Measurements from ENCODE around the gene PTEN.
A peak's percentile ranks its signal among the peaks of the same experiment; 100 is the strongest.

Gene PTEN

GRCh38 chr10:87837445-87837844 is 26.0 kb upstream of the PTEN start:
- H3K14ac ChIP-seq (ENCODE audit: low read length): no peak overlapping the region
- no peaks in the 10 kb centered on the region for H3K9me3 ChIP-seq (ENCODE audit: insufficient read depth, low read depth, low read length)
- H3K9ac ChIP-seq (ENCODE audit: low read length): no peak overlapping the region
- H2BK120ac ChIP-seq (ENCODE audit: insufficient read depth, low read length, poor library complexity): no peak overlapping the region
- H3K18ac ChIP-seq (ENCODE audit: low read length): no peak overlapping the region
- no peak overlapping the region for H3K4me3 ChIP-seq (ENCODE audit: low read depth, low read length)
- no peak overlapping the region for H3K4ac ChIP-seq (ENCODE audit: low read depth, low read length)
- no peaks in the 10 kb centered on the region for H3K27me3 ChIP-seq (ENCODE audit: insufficient read depth, low read length)
- no peak overlapping the region for H3K23ac ChIP-seq (ENCODE audit: low read length)
- no peaks in the 10 kb centered on the region for H3K36me3 ChIP-seq (ENCODE audit: control insufficient read depth in 1 of 2, insufficient read depth in 2 of 2, low read length in 2 of 2)
- peaks cover 3% of the 10 kb centered on the region for H3K79me1 ChIP-seq (ENCODE audit: low read length)
- no peak overlapping the region for H2AK5ac ChIP-seq (ENCODE audit: low read length)
- no peak overlapping the region for H3K27ac ChIP-seq (ENCODE audit: low read depth, low read length)
- no peak for DNase-seq
- no peaks in the 10 kb centered on the region for H3K79me2 ChIP-seq (ENCODE audit: control insufficient read depth, insufficient read depth, low read length, poor library complexity)
- no peak overlapping the region for H2BK12ac ChIP-seq (ENCODE audit: low read length)
- H4K8ac ChIP-seq (ENCODE audit: low read depth, low read length): no peak overlapping the region
- H4K91ac ChIP-seq (ENCODE audit: low read depth, low read length): no peak overlapping the region
- H3K4me1 ChIP-seq (ENCODE audit: control insufficient read depth in 1 of 2, insufficient read depth in 2 of 2, low read length in 2 of 2): peaks cover 0 to 2% of the 10 kb centered on the region in 2 experiments
- no peak overlapping the region for H2BK5ac ChIP-seq (ENCODE audit: low read depth, low read length, poor library complexity)
- H3K4me2 ChIP-seq (ENCODE audit: low read length): no peak overlapping the region
- no peak overlapping the region for H4K12ac ChIP-seq (ENCODE audit: low read depth, low read length)
- H2AFZ ChIP-seq (ENCODE audit: insufficient read depth, low read length, poor library complexity): no peak overlapping the region

- DNase-seq: no peak
- Histone ChIP-seq H2AK5ac (ENCODE audit: low read length) (no peak overlapping the region), H3K18ac (ENCODE audit: low read length) (no peak overlapping the region), H4K12ac (ENCODE audit: low read depth, low read length) (no peak overlapping the region), H3K27me3 (ENCODE audit: insufficient read depth, low read length) (no peaks in the 10 kb centered on the region), H3K9me3 (ENCODE audit: insufficient read depth, low read depth, low read length) (no peaks in the 10 kb centered on the region), H4K91ac (ENCODE audit: low read depth, low read length) (no peak overlapping the region), H3K27ac (ENCODE audit: low read depth, low read length) (no peak overlapping the region), H3K14ac (ENCODE audit: low read length) (no peak overlapping the region), H3K4me3 (ENCODE audit: low read depth, low read length) (no peak overlapping the region), H3K79me1 (ENCODE audit: low read length) (peaks cover 5% of the 10 kb centered on the region), H3K79me2 (ENCODE audit: control insufficient read depth, insufficient read depth, low read length, poor library complexity) (no peaks in the 10 kb centered on the region), H3K36me3 (ENCODE audit: control insufficient read depth in 1 of 2, insufficient read depth in 2 of 2, low read length in 2 of 2) (no peaks in the 10 kb centered on the region), H3K23ac (ENCODE audit: low read length) (no peak overlapping the region), H2AFZ (ENCODE audit: insufficient read depth, low read length, poor library complexity) (no peak overlapping the region), H2BK5ac (ENCODE audit: low read depth, low read length, poor library complexity) (no peak overlapping the region), H3K9ac (ENCODE audit: low read length) (no peak overlapping the region), H3K4ac (ENCODE audit: low read depth, low read length) (no peak overlapping the region), H4K8ac (ENCODE audit: low read depth, low read length) (no peak overlapping the region), H3K4me2 (ENCODE audit: low read length) (no peak overlapping the region), H2BK12ac (ENCODE audit: low read length) (no peak overlapping the region), H2BK120ac (ENCODE audit: insufficient read depth, low read length, poor library complexity) (no peak overlapping the region), H3K4me1 (ENCODE audit: control insufficient read depth in 1 of 2, insufficient read depth in 2 of 2, low read length in 2 of 2) (peaks cover 0 to 3% of the 10 kb centered on the region in 2 experiments)
- no CpG with 5 or more reads among the region's 2 CpGs for WGBS (ENCODE audit: extremely low coverage, insufficient coverage, insufficient read length)
These were observed 24.8 kb upstream of the PTEN start for GRCh38 chr10:87838650-87839049.

GRCh38 chr10:87841186-87841585 is 22.2 kb upstream of the PTEN start:
- H3K79me2 ChIP-seq (ENCODE audit: control insufficient read depth, insufficient read depth, low read length, poor library complexity): no peaks in the 10 kb centered on the region
- DNase-seq: no peak
- H2AK5ac ChIP-seq (ENCODE audit: low read length): no peak overlapping the region
- no peak overlapping the region for H4K91ac ChIP-seq (ENCODE audit: low read depth, low read length)
- H3K14ac ChIP-seq (ENCODE audit: low read length): no peak overlapping the region
- H2BK12ac ChIP-seq (ENCODE audit: low read length): no peak overlapping the region
- H3K4me3 ChIP-seq (ENCODE audit: low read depth, low read length): no peak overlapping the region
- H3K4me1 ChIP-seq (ENCODE audit: control insufficient read depth in 1 of 2, insufficient read depth in 2 of 2, low read length in 2 of 2): peaks cover 2 to 5% of the 10 kb centered on the region in 2 experiments
- H2BK120ac ChIP-seq (ENCODE audit: insufficient read depth, low read length, poor library complexity): no peak overlapping the region
- no peak overlapping the region for H3K4me2 ChIP-seq (ENCODE audit: low read length)
- peaks cover 13% of the 10 kb centered on the region for H3K79me1 ChIP-seq (ENCODE audit: low read length)
- H3K23ac ChIP-seq (ENCODE audit: low read length): no peak overlapping the region
- no peak overlapping the region for H3K4ac ChIP-seq (ENCODE audit: low read depth, low read length)
- H3K9me3 ChIP-seq (ENCODE audit: insufficient read depth, low read depth, low read length): no peaks in the 10 kb centered on the region
- no peak overlapping the region for H2BK5ac ChIP-seq (ENCODE audit: low read depth, low read length, poor library complexity)
- WGBS (ENCODE audit: extremely low coverage, insufficient coverage, insufficient read length): no CpG with 5 or more reads among the region's 3 CpGs
- H4K12ac ChIP-seq (ENCODE audit: low read depth, low read length): no peak overlapping the region
- no peak overlapping the region for H3K18ac ChIP-seq (ENCODE audit: low read length)
- no peak overlapping the region for H3K9ac ChIP-seq (ENCODE audit: low read length)
- H3K27me3 ChIP-seq (ENCODE audit: insufficient read depth, low read length): no peaks in the 10 kb centered on the region
- no peak overlapping the region for H4K8ac ChIP-seq (ENCODE audit: low read depth, low read length)
- H3K36me3 ChIP-seq (ENCODE audit: control insufficient read depth in 1 of 2, insufficient read depth in 2 of 2, low read length in 2 of 2): no peaks in the 10 kb centered on the region
- H2AFZ ChIP-seq (ENCODE audit: insufficient read depth, low read length, poor library complexity): no peak overlapping the region
- H3K27ac ChIP-seq (ENCODE audit: low read depth, low read length): no peak overlapping the region

- Histone ChIP-seq H2AK5ac (ENCODE audit: low read length) (no peak overlapping the region), H2AFZ (ENCODE audit: insufficient read depth, low read length, poor library complexity) (no peak overlapping the region), H4K12ac (ENCODE audit: low read depth, low read length) (no peak overlapping the region), H3K9ac (ENCODE audit: low read length) (no peak overlapping the region), H3K18ac (ENCODE audit: low read length) (peak overlapping the region; percentile 75), H3K4me2 (ENCODE audit: low read length) (no peak overlapping the region), H4K8ac (ENCODE audit: low read depth, low read length) (peak overlapping the region; percentile 22), H3K9me3 (ENCODE audit: insufficient read depth, low read depth, low read length) (no peaks in the 10 kb centered on the region), H3K36me3 (ENCODE audit: control insufficient read depth in 1 of 2, insufficient read depth in 2 of 2, low read length in 2 of 2) (no peaks in the 10 kb centered on the region), H2BK12ac (ENCODE audit: low read length) (peak overlapping the region; percentile 18), H3K79me2 (ENCODE audit: control insufficient read depth, insufficient read depth, low read length, poor library complexity) (no peaks in the 10 kb centered on the region), H3K14ac (ENCODE audit: low read length) (peak overlapping the region; percentile 39), H3K4ac (ENCODE audit: low read depth, low read length) (no peak overlapping the region), H3K79me1 (ENCODE audit: low read length) (peaks cover 13% of the 10 kb centered on the region), H3K27ac (ENCODE audit: low read depth, low read length) (no peak overlapping the region), H2BK120ac (ENCODE audit: insufficient read depth, low read length, poor library complexity) (peak overlapping the region; percentile 94), H3K4me1 (ENCODE audit: control insufficient read depth in 1 of 2, insufficient read depth in 2 of 2, low read length in 2 of 2) (peaks cover 2 to 5% of the 10 kb centered on the region in 2 experiments), H4K91ac (ENCODE audit: low read depth, low read length) (peak overlapping the region; percentile 75), H2BK5ac (ENCODE audit: low read depth, low read length, poor library complexity) (peak overlapping the region; percentile 8), H3K4me3 (ENCODE audit: low read depth, low read length) (no peak overlapping the region), H3K27me3 (ENCODE audit: insufficient read depth, low read length) (no peaks in the 10 kb centered on the region), H3K23ac (ENCODE audit: low read length) (no peak overlapping the region)
- no CpG with 5 or more reads among the region's 1 CpG for WGBS (ENCODE audit: extremely low coverage, insufficient coverage, insufficient read length)
- peak; percentile 45 to 58 for DNase-seq
These were observed 21.2 kb upstream of the PTEN start for GRCh38 chr10:87842220-87842641.

All from trophoblast cell (in vitro differentiated cells and primary cell).